Measurements from ENCODE around the gene PROK2. TPM values are rescaled to one million over a fixed set of nuclear protein-coding genes. Genes with fewer than 3 reads are reported as not detected.

PROK2 gene
- total RNA-seq, 1 donor from 2014 or later, result 2.1 TPM

DNA sequence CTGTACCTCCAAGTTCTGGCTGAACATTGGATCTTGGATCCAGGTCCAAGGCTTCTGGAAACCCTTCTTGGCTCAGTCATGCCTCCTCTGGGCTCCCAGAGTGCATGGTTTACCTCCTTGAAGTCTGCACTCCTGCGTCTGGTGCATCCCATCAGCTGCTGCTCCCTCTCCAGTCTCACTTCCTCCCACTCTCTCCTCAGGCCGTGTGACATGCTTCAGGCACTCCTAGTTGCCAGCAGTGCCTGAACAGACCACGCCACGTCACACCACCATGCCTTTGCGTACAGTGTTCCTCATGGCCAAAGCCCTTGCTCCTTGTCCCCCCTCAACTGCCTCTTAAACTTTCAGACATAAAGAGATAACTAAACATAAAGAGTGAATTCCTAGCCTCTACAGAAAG is 25.5 kb downstream of the PROK2 start:
- Histone ChIP-seq H3K27ac (no peak overlapping the region), H2AFZ (replicated peaks) (no peak overlapping the region), H3K79me2 (ENCODE audit: low read depth) (peaks cover 6% of the 10 kb centered on the region), H3K27me3 (peaks cover 25% of the 10 kb centered on the region), H3K4me3 (no peak overlapping the region), H3F3A (ENCODE audit: low read depth) (no peaks in the 10 kb centered on the region), H3K9ac (no peak overlapping the region), H3K9me3 (ENCODE audit: low read depth) (no peaks in the 10 kb centered on the region), H3K4me1 (peaks cover 12% of the 10 kb centered on the region), H4K20me1 (ENCODE audit: low read depth) (no peaks in the 10 kb centered on the region), H3K36me3 (no peaks in the 10 kb centered on the region), H3K4me2 (no peak overlapping the region)
- Mint-ChIP-seq H3K27me3 (ENCODE audit: insufficient read depth, low read depth) (peaks cover 10% of the 10 kb centered on the region), H3K4me3 (no peak overlapping the region), H3K36me3 (no peaks in the 10 kb centered on the region), H3K27ac (peak overlapping the region; percentile 52), H3K9me3 (no peaks in the 10 kb centered on the region), H3K4me1 (peaks cover 9% of the 10 kb centered on the region)
- TF ChIP-seq, protein P1, sequence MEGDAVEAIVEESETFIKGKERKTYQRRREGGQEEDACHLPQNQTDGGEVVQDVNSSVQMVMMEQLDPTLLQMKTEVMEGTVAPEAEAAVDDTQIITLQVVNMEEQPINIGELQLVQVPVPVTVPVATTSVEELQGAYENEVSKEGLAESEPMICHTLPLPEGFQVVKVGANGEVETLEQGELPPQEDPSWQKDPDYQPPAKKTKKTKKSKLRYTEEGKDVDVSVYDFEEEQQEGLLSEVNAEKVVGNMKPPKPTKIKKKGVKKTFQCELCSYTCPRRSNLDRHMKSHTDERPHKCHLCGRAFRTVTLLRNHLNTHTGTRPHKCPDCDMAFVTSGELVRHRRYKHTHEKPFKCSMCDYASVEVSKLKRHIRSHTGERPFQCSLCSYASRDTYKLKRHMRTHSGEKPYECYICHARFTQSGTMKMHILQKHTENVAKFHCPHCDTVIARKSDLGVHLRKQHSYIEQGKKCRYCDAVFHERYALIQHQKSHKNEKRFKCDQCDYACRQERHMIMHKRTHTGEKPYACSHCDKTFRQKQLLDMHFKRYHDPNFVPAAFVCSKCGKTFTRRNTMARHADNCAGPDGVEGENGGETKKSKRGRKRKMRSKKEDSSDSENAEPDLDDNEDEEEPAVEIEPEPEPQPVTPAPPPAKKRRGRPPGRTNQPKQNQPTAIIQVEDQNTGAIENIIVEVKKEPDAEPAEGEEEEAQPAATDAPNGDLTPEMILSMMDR (IDR thresholded peaks at IDR 0.05), result no peak
- TF ChIP-seq EZH2phosphoT487 (IDR thresholded peaks at IDR 0.05), result no peak
- no peak for DNase-seq (ENCODE audit: low spot score)

DNA sequence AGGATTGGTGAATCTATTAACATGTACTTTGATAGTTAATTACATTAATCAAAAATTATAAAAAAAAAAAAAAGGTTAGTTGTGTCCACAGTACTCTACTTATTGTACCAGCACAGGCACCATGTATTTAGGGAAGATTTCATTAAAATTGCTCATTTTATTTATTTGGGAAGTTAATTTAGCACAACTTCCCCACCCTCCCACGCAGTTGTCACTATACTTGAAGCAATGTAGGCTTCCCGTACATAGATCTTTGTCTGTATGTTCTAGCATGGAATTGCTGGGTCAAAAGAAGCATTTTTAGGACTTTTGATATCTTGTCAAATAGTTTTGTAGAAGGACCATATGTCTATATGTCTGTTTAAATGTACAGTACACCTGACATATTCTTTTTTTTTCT is 26.9 kb downstream of the PROK2 start:
- Mint-ChIP-seq H3K4me3 (no peak overlapping the region), H3K9me3 (no peaks in the 10 kb centered on the region), H3K27me3 (ENCODE audit: insufficient read depth, low read depth) (peaks cover 11% of the 10 kb centered on the region), H3K4me1 (peaks cover 9% of the 10 kb centered on the region), H3K27ac (no peak overlapping the region), H3K36me3 (no peaks in the 10 kb centered on the region)
- H3K27me3 ChIP-seq, result peaks cover 33% of the 10 kb centered on the region
- H3K9ac ChIP-seq, result no peak overlapping the region
- no peak for DNase-seq (ENCODE audit: low spot score)
- H3F3A ChIP-seq (ENCODE audit: low read depth), result peaks cover 3% of the 10 kb centered on the region
- no peak overlapping the region for H3K4me3 ChIP-seq
- peaks cover 6% of the 10 kb centered on the region for H3K79me2 ChIP-seq (ENCODE audit: low read depth)
- no peak overlapping the region for H2AFZ ChIP-seq (replicated peaks)
- TF ChIP-seq, protein P1 (IDR thresholded peaks at IDR 0.05), result no peak
- no peak for TF ChIP-seq EZH2phosphoT487 (IDR thresholded peaks at IDR 0.05)
- H3K4me1 ChIP-seq, result peaks cover 13% of the 10 kb centered on the region
- no peak overlapping the region for H3K4me2 ChIP-seq
- H4K20me1 ChIP-seq (ENCODE audit: low read depth), result no peaks in the 10 kb centered on the region
- H3K27ac ChIP-seq, result no peak overlapping the region
- H3K36me3 ChIP-seq, result no peaks in the 10 kb centered on the region
- H3K9me3 ChIP-seq (ENCODE audit: low read depth), result no peaks in the 10 kb centered on the region

DNA sequence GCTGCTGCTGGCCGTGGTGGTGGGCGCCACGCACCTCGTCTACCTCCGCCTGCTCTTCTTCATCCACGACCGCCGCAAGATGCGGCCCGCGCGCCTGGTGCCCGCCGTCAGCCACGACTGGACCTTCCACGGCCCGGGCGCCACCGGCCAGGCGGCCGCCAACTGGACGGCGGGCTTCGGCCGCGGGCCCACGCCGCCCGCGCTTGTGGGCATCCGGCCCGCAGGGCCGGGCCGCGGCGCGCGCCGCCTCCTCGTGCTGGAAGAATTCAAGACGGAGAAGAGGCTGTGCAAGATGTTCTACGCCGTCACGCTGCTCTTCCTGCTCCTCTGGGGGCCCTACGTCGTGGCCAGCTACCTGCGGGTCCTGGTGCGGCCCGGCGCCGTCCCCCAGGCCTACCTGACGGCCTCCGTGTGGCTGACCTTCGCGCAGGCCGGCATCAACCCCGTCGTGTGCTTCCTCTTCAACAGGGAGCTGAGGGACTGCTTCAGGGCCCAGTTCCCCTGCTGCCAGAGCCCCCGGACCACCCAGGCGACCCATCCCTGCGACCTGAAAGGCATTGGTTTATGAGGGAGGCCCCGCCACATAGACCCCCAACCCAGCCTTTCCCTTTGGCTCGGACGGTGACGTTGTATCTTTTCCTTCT is 30.2 kb downstream of the PROK2 start:
- Histone ChIP-seq H2AFZ (replicated peaks) (peak overlapping the region; percentile 63), H3K27ac (no peak overlapping the region), H4K20me1 (ENCODE audit: low read depth) (no peaks in the 10 kb centered on the region), H3K79me2 (ENCODE audit: low read depth) (peaks cover 6% of the 10 kb centered on the region), H3K27me3 (peaks cover 54% of the 10 kb centered on the region), H3K9ac (no peak overlapping the region), H3K4me3 (peak overlapping the region; percentile 78), H3K36me3 (no peaks in the 10 kb centered on the region), H3K9me3 (ENCODE audit: low read depth) (no peaks in the 10 kb centered on the region), H3K4me1 (peaks cover 17% of the 10 kb centered on the region), H3F3A (ENCODE audit: low read depth) (peaks cover 7% of the 10 kb centered on the region), H3K4me2 (peak overlapping the region; percentile 79)
- TF ChIP-seq, protein P1 (IDR thresholded peaks at IDR 0.05), result no peak
- TF ChIP-seq EZH2phosphoT487 (IDR thresholded peaks at IDR 0.05), result peak; percentile 30
- Mint-ChIP-seq H3K9me3 (peaks cover 4% of the 10 kb centered on the region), H3K27me3 (ENCODE audit: insufficient read depth, low read depth) (peaks cover 29% of the 10 kb centered on the region), H3K4me1 (peaks cover 18% of the 10 kb centered on the region), H3K27ac (no peak overlapping the region), H3K36me3 (no peaks in the 10 kb centered on the region), H3K4me3 (peak overlapping the region; percentile 84)
- DNase-seq (ENCODE audit: low spot score), result peak; percentile 11
